Muscle of leg (tissue), 11 donors: ENCODE measurements around the gene FAM151A. TPM values are rescaled to one million over a fixed set of nuclear protein-coding genes. Genes with fewer than 3 reads are reported as not detected.

ENCODE experiments used
- DNase-seq: peaks from one replicate; pipeline ENCODE4 v3.0.0; 2013
- H3K27ac ChIP-seq: one replicate; pipeline ENCODE4 v1.5.1; 2013; ENCODE audit warnings: mild to moderate bottlenecking, low read length, control low read depth
- H3K27me3 ChIP-seq: one replicate; pipeline ENCODE4 v1.6.1; 2013; ENCODE audit warnings: low read length; ENCODE audit not compliant: control insufficient read depth, insufficient read depth
- H3K36me3 ChIP-seq: one replicate; pipeline ENCODE4 v1.6.1; 2013; ENCODE audit warnings: low read length; ENCODE audit not compliant: control insufficient read depth, insufficient read depth
- H3K4me1 ChIP-seq: one replicate; pipeline ENCODE4 v1.6.1; 2013; ENCODE audit warnings: low read length; ENCODE audit not compliant: control insufficient read depth, insufficient read depth
- H3K4me3 ChIP-seq: one replicate; pipeline ENCODE4 v1.5.1; 2013; ENCODE audit warnings: low read length, control low read depth
- H3K9me3 ChIP-seq: replicated peaks from 2 replicates; pipeline ENCODE4 v1.6.1; 2013; ENCODE audit warnings: low read depth, low read length; ENCODE audit not compliant: control insufficient read depth
- WGBS: methylation state at CpG from one replicate; pipeline ENCODE4 v1.1.5; 2013; ENCODE audit warnings: missing lambda C conversion rate; ENCODE audit not compliant: insufficient coverage; 5-methylcytosine and 5-hydroxymethylcytosine counted together
- polyA plus RNA-seq, 8 donors: library from polyadenylated mRNA; unstranded; fragments of 120-200 nt; gene quantifications; one replicate each; pipeline versions ENCODE4 v1.2.1 to v1.2.3, GENCODE V29; 2013; ENCODE audit warnings: inconsistent platforms in 1 of 8, low replicate concordance in 1 of 8; ENCODE audit not compliant: insufficient read length in 8 of 8, insufficient read depth in 1 of 8
- total RNA-seq: library from RNA; stranded (reverse); fragments of 120-200 nt; gene quantifications from one replicate; pipeline ENCODE4 v1.2.4, GENCODE V29; 2013

FAM151A gene
- total and polyA plus RNA-seq, 9 donors, result 0.20 to 1.3 (median 0.47) TPM; not detected in 1

DNA sequence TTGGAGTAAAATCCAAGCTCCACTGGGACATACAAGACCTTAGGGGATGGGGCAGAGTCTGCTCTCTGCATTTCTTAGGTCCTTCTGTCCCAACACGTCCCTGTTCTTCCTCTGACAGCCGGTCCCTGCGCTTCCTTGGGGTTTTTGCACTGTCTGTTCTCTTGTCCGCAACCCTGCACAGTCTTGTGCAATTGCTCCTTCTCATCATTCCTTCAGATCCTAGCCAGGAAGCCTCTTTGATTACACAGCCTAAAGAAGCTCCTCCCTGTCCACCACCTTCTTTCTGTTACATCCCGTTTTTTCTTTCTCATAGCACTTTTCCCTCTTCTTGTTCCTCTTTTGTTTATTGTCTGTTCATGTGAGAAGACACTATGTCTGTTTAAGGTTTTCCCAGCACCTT lies 55.4 kb downstream of the FAM151A start:
- H3K4me3 ChIP-seq, result no peak overlapping the region
- DNase-seq, result no peak
- no peaks in the 10 kb centered on the region for H3K27me3 ChIP-seq
- H3K36me3 ChIP-seq, result peaks cover 2% of the 10 kb centered on the region
- no peaks in the 10 kb centered on the region for H3K9me3 ChIP-seq
- no peak overlapping the region for H3K27ac ChIP-seq
- H3K4me1 ChIP-seq, result peaks cover 19% of the 10 kb centered on the region
- WGBS, result 49% methylated on average over 4 of the region's 5 CpGs

DNA sequence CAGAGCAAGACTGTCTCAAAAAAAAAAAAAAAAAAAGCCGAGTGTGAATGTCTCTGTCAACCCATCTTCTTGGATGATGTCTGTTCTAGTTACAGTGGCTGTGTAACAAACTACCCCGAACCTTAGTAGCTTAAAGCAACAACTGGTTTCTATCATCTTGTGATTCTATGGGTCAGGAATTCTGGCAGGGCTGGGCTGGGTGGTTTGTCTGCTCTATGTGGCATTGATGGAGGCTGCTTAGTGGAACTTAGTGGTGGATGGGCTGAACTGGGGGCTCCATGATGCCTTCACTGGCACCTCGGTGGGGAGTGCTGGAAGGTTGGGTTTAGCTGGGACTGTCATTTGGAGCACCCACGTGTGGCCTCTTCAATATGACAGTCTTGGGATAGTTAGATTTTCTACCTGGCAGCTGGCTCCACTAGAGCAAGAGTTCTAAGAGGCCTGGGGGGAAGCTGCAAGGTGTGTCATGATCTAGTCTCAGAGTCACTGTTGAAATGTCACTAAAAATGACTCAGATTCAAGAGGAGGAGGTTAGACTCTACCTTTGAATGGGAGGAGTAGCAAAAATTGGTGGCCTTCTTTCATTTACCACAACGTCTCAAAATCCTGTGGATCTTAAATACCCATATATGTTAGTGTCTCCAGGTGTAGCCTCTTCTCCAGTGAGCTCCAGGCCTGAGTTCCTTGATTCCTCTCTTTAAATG lies 56.7 kb downstream of the FAM151A start:
- no peak for DNase-seq
- H3K4me3 ChIP-seq, result no peak overlapping the region
- H3K4me1 ChIP-seq, result peaks cover 11% of the 10 kb centered on the region
- H3K27me3 ChIP-seq, result no peaks in the 10 kb centered on the region
- no peaks in the 10 kb centered on the region for H3K9me3 ChIP-seq
- WGBS, result 90% methylated on average over 3 of the region's 5 CpGs
- H3K36me3 ChIP-seq, result peaks cover 2% of the 10 kb centered on the region
- no peak overlapping the region for H3K27ac ChIP-seq

DNA sequence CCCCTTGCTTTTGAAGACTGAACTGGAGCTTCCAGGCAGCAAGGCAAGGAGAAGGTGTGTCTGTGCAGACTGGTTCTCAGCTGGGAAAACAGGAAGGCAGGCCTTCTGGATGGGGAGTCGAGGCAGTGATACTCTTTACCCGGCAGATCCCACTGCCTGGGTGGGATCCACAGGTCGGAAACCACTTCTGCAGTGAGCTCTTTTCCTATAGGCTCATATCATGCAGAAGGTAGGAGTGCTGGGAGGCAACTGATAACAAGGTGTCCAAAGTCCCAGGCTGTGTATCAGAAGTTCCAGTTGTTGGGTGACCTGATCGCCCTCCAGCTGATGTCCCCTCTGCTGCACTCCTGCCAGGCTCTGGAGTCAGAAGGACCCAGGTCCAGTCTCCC lies 58.2 kb downstream of the FAM151A start:
- 78% methylated on average over 4 of the region's 4 CpGs for WGBS
- Histone ChIP-seq H3K27me3 (no peaks in the 10 kb centered on the region), H3K36me3 (peaks cover 2% of the 10 kb centered on the region), H3K9me3 (no peaks in the 10 kb centered on the region), H3K4me3 (no peak overlapping the region), H3K4me1 (peaks cover 8% of the 10 kb centered on the region), H3K27ac (no peak overlapping the region)
- DNase-seq, result no peak

DNA sequence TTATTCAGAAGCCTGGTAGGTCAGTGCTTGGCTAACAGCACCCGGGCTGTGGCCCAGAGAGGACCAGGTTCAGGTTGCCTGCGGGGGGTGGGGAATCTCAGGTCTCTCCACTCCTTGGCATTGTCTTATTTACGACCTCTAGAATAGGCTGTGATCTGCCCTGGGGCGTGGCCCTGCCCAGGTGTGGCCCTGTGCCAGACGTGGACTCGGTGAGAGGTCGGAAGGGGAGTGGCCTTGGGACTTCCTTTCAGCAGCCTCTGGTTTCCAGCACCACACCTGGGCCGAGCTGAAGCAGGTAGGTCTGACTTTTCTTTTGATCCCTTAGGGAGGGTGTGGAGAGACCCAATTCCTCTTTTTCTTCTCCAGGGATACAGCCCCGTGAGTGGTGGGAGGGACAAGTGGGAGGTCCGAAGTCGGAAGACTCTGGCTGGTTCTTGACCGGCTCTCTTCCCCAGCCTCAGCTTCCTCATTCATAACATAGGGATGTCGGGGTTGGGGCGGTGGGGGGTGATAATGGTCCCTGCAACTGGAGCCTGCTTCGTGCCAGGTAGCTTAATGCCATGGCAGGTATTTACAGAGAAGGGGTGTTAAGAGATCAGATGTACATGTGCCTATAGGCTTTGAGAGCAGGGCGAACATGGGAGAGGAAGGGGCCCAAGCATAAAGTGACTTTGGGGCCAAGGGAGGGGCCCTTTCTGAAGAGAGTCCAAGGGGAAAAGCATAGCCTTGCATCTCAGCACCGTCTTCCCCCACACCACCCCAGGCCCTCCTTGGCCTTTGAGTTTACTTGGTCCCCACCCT lies 58.8 kb downstream of the FAM151A start:
- Histone ChIP-seq H3K4me1 (peaks cover 14% of the 10 kb centered on the region), H3K27ac (no peak overlapping the region), H3K9me3 (no peaks in the 10 kb centered on the region), H3K27me3 (no peaks in the 10 kb centered on the region), H3K36me3 (peaks cover 2% of the 10 kb centered on the region), H3K4me3 (no peak overlapping the region)
- DNase-seq, result no peak
- WGBS, result 83% methylated on average over 6 of the region's 17 CpGs

DNA sequence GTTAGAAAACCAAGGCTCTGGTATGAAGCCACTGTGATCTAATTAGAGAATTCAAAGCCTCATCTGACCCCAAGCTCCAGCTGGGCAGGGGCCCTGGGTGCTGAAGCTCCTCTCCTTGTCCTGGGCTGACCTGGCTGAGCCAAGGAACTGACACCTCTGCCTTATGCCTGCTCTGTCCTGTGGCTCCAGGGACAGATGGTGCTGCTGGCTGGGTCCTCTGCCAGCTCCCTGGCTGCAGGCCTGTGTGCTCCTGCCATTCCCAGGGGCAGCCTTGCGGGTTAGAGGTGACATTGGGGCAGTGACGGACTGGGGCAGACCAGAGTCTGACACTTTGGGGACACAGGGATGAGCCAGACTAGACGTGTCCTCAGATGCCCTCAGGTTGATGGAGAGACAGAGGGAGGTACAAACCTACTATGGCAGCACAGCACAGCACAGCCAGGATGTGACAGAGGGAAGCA lies 63.5 kb downstream of the FAM151A start:
- no peaks in the 10 kb centered on the region for H3K36me3 ChIP-seq
- no peaks in the 10 kb centered on the region for H3K27me3 ChIP-seq
- peaks cover 3% of the 10 kb centered on the region for H3K9me3 ChIP-seq
- H3K27ac ChIP-seq, result peak overlapping the region; percentile 13
- no peak overlapping the region for H3K4me3 ChIP-seq
- WGBS, result 67% methylated on average over 2 of the region's 3 CpGs
- peak; percentile 67 for DNase-seq
- H3K4me1 ChIP-seq, result peaks cover 25% of the 10 kb centered on the region

Other genes with a start within 250 kb of the FAM151A start
- gene SSBP3, start 217.1 kb downstream of the FAM151A start, total RNA-seq, result 14.9 TPM
- gene SSBP3, start 217.1 kb downstream of the FAM151A start, polyA plus RNA-seq, result 10 to 100 TPM; 47.0 to 63.8 (median 54.4) TPM
- 8.2 TPM for gene ACOT11, start 75.3 kb downstream of the FAM151A start, total RNA-seq
- gene ACOT11, start 75.3 kb downstream of the FAM151A start, polyA plus RNA-seq, result 10 to 100 TPM in 1 of 8 donors, 1 to 10 TPM in 7; 2.8 to 10.1 (median 5.3) TPM
- 4.3 TPM for gene MROH7, start 18.3 kb upstream of the FAM151A start, total RNA-seq
- 1 to 10 TPM; 1.4 to 9.8 (median 3.3) TPM for gene MROH7, start 18.3 kb upstream of the FAM151A start, polyA plus RNA-seq
- gene TTC4, start 92.3 kb upstream of the FAM151A start, total RNA-seq, result 26.4 TPM
- 10 to 100 TPM; 23.4 to 30.8 (median 24.9) TPM for gene TTC4, start 92.3 kb upstream of the FAM151A start, polyA plus RNA-seq
- 6.4 TPM for gene PARS2, start 141.0 kb upstream of the FAM151A start, total RNA-seq
- 1 to 10 TPM; 4.1 to 5.5 (median 4.6) TPM for gene PARS2, start 141.0 kb upstream of the FAM151A start, polyA plus RNA-seq
- 0.09 TPM for gene TTC22, start 177.8 kb upstream of the FAM151A start, total RNA-seq
- 1 to 10 TPM in 2 of 8 donors, under 1 TPM in 5, not detected in 1; 0.04 to 1.7 (median 0.15) TPM for gene TTC22, start 177.8 kb upstream of the FAM151A start, polyA plus RNA-seq